Keratinocyte (primary cell): ENCODE measurements around the gene PTCH2.

Source experiments
- CTCF ChIP-seq, 3 experiments: IDR thresholded peaks in 1 of 3; conservative IDR thresholded peaks in 1 of 3; optimal IDR thresholded peaks in 1 of 3; 2 replicates in 2 of 3; 3 replicates in 1 of 3; pipeline versions ENCODE3 to v1.5.1; 2011; ENCODE audit warnings: low read length in 3 of 3, mild to moderate bottlenecking in 3 of 3, moderate library complexity in 2 of 3, control low read depth in 1 of 3, inconsistent platforms in 1 of 3; ENCODE audit not compliant: insufficient read depth in 2 of 3; ENCODE audit errors: extremely low read depth in 1 of 3
- EZH2 ChIP-seq: IDR thresholded peaks from one replicate; pipeline ENCODE4 v1.6.1; 2012; ENCODE audit warnings: inconsistent platforms, mild to moderate bottlenecking, low read length, moderate library complexity

- TF ChIP-seq EZH2 (no peak), CTCF (optimal IDR thresholded peaks at IDR 0.05 in 1 of 3, IDR thresholded peaks at IDR 0.05 in 1 of 3, conservative IDR thresholded peaks at IDR 0.05 in 1 of 3; ENCODE audit: extremely low read depth in 1 of 3, insufficient read depth in 2 of 3, low read length in 3 of 3) (peak; percentile 99 to 100 (median 99))
These were observed 56.8 kb downstream of the PTCH2 start for GRCh38 chr1:44786138-44786840.
